OCI-LY7 (cell line): ENCODE results near the gene GRP.

ENCODE experiments used
- EZH2phosphoT487 ChIP-seq: fragments of 200-600 bp; sonication (generic); IDR thresholded peaks from 2 replicates; pipeline ENCODE4 v1.6.1; 2018; ENCODE audit warnings: low read depth, borderline replicate concordance, mild to moderate bottlenecking, mixed run types, antibody characterized with exemption, low read length, moderate library complexity, mixed read lengths
- TF ChIP-seq, protein P1 (sequence below): fragments of 200-600 bp; sonication (generic); conservative IDR thresholded peaks from 2 replicates; pipeline ENCODE4 v1.5.1; 2014; ENCODE audit warnings: mild to moderate bottlenecking, antibody characterized with exemption, low read length, moderate library complexity, mixed read lengths

DNA sequence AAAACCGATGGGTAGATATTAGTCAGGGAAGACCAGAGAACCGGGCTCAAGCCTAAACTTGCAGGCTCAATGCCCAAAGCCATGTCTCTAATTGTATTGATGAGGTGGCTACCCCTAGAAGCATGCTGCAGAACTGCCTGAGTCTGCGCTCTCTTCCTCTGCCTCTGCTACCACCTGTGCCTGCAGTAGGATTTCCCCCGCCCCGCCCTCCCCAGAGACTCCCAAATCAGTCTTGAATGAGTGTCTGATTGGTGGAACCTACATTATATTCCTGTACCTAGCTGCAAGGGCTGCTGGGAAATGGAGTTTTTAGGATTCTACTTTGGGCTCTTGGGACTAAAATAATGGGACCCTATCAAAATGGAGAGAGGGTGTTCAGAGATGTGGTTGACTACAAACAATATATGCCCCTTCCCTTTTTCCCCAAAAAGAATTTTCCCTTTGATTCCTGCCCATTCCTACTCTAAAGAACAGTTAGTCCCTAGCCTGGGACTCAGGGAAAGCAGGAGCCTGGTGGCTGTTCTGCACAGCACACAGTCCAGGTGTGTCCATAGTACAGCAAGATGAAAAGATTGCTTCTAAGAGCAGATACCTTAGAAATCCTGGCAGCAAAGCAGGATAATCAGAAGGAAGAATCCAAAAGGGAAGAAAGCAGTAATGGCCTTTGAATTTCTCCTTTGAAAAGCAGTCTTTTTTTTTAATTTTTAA is 12.5 kb downstream of the GRP start:
- TF ChIP-seq, protein P1, sequence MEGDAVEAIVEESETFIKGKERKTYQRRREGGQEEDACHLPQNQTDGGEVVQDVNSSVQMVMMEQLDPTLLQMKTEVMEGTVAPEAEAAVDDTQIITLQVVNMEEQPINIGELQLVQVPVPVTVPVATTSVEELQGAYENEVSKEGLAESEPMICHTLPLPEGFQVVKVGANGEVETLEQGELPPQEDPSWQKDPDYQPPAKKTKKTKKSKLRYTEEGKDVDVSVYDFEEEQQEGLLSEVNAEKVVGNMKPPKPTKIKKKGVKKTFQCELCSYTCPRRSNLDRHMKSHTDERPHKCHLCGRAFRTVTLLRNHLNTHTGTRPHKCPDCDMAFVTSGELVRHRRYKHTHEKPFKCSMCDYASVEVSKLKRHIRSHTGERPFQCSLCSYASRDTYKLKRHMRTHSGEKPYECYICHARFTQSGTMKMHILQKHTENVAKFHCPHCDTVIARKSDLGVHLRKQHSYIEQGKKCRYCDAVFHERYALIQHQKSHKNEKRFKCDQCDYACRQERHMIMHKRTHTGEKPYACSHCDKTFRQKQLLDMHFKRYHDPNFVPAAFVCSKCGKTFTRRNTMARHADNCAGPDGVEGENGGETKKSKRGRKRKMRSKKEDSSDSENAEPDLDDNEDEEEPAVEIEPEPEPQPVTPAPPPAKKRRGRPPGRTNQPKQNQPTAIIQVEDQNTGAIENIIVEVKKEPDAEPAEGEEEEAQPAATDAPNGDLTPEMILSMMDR, result no peak
- no peak for TF ChIP-seq EZH2phosphoT487
